ENCODE data around the gene RAB13. TPM values are rescaled to one million over a fixed set of nuclear protein-coding genes. Genes with fewer than 3 reads are reported as not detected.

RAB13 gene
- total RNA-seq, 1 donor from 2014 or later: 145 TPM

DNA sequence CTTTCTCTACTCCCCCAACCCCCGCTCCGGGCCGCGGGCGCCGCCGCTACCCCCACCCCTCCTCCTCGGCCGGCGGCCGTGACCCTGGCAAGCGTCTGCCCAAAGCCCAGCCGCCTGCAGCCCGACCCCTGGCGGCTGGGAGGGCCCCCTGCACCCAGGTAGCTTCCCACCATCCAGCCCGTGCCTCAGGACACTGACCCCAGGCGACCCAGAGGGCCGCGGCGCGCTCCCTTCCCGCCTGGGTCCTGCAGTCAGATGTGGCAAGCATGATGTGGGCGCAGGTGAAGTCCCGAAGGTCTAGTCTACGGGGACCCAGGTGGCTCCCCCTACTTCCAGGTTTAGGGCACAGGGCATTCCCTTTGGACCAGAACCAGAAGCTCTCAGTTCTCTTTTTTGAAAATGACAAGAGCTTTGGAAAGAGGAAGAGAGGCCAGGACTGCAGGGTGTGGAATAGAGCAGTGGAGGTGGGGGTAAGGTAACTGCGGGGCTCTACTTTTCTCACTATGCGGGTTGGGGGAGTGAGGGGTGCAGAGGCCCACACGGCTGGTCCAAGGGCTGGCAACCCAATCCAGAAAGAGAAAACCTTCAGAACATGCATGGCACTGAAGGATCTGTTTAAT, 39.4 kb downstream of the RAB13 start, which contains the start of gene DENND4B:
Gene DENND4B, minus strand, starts transcription at position 97 of the 620 bp plus-strand sequence. CDS start 2,344 bp downstream, outside the sequence.
- Histone ChIP-seq H2AFZ (ENCODE audit: low read depth, low read length) (peak within 1 kb of the TSS; percentile 67), H3K79me2 (ENCODE audit: insufficient read depth, low read length) (peaks cover 26% of the 10 kb centered on the region), H3K27ac (ENCODE audit: low read depth, low read length) (peak within 1 kb of the TSS; percentile 47), H3K4me3 (ENCODE audit: insufficient read depth, low read depth, low read length) (peak within 1 kb of the TSS; percentile 78), H4K20me1 (ENCODE audit: insufficient read depth, low read length) (peaks cover 11% of the 10 kb centered on the region), H3K27me3 (ENCODE audit: insufficient read depth, low read length) (no peaks in the 10 kb centered on the region), H3K9me3 (ENCODE audit: insufficient read depth, low read depth, low read length) (no peaks in the 10 kb centered on the region), H3K36me3 (ENCODE audit: insufficient read depth, low read length) (peaks cover 11% of the 10 kb centered on the region), H3K9ac (ENCODE audit: low read length) (peak within 1 kb of the TSS; percentile 85), H3K4me1 (ENCODE audit: insufficient read depth, low read length) (peaks cover 9% of the 10 kb centered on the region), H3K4me2 (ENCODE audit: low read length) (peak within 1 kb of the TSS; percentile 96)
- peaks cover 6% of the 10 kb centered on the region for H3K4me1 Mint-ChIP-seq (ENCODE audit: low read depth, unreplicated experiment)
- DNase-seq (ENCODE audit: low read depth) (peak; percentile 36), FAIRE-seq (no peak)
- H3K27ac Mint-ChIP-seq (ENCODE audit: unreplicated experiment): peak within 1 kb of the TSS; percentile 82
- TF ChIP-seq EZH2 (IDR thresholded peaks at IDR 0.05; ENCODE audit: insufficient read depth, low read length): no peak
- TF ChIP-seq, protein P1, sequence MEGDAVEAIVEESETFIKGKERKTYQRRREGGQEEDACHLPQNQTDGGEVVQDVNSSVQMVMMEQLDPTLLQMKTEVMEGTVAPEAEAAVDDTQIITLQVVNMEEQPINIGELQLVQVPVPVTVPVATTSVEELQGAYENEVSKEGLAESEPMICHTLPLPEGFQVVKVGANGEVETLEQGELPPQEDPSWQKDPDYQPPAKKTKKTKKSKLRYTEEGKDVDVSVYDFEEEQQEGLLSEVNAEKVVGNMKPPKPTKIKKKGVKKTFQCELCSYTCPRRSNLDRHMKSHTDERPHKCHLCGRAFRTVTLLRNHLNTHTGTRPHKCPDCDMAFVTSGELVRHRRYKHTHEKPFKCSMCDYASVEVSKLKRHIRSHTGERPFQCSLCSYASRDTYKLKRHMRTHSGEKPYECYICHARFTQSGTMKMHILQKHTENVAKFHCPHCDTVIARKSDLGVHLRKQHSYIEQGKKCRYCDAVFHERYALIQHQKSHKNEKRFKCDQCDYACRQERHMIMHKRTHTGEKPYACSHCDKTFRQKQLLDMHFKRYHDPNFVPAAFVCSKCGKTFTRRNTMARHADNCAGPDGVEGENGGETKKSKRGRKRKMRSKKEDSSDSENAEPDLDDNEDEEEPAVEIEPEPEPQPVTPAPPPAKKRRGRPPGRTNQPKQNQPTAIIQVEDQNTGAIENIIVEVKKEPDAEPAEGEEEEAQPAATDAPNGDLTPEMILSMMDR (IDR thresholded peaks at IDR 0.05; ENCODE audit: insufficient read depth, low read depth, low read length): peak; percentile 49
- peak within 1 kb of the TSS; percentile 90 for H3K4me3 Mint-ChIP-seq (ENCODE audit: unreplicated experiment)
- peaks cover 13% of the 10 kb centered on the region for H3K36me3 Mint-ChIP-seq (ENCODE audit: low read depth, unreplicated experiment)
- H3K9me3 Mint-ChIP-seq (ENCODE audit: unreplicated experiment): no peaks in the 10 kb centered on the region
- no peaks in the 10 kb centered on the region for H3K27me3 Mint-ChIP-seq (ENCODE audit: low read depth, unreplicated experiment)

- peak overlapping the region; percentile 47 for H3K27ac ChIP-seq (ENCODE audit: low read depth, low read length)
- Mint-ChIP-seq H3K36me3 (ENCODE audit: low read depth, unreplicated experiment) (peaks cover 14% of the 10 kb centered on the region), H3K4me1 (ENCODE audit: low read depth, unreplicated experiment) (peaks cover 6% of the 10 kb centered on the region), H3K27me3 (ENCODE audit: low read depth, unreplicated experiment) (no peaks in the 10 kb centered on the region), H3K4me3 (ENCODE audit: unreplicated experiment) (peak overlapping the region; percentile 90), H3K27ac (ENCODE audit: unreplicated experiment) (peak overlapping the region; percentile 26), H3K9me3 (ENCODE audit: unreplicated experiment) (no peaks in the 10 kb centered on the region)
- peaks cover 8% of the 10 kb centered on the region for H4K20me1 ChIP-seq (ENCODE audit: insufficient read depth, low read length)
- peaks cover 9% of the 10 kb centered on the region for H3K4me1 ChIP-seq (ENCODE audit: insufficient read depth, low read length)
- H3K36me3 ChIP-seq (ENCODE audit: insufficient read depth, low read length): peaks cover 11% of the 10 kb centered on the region
- H3K4me3 ChIP-seq (ENCODE audit: insufficient read depth, low read depth, low read length): peak overlapping the region; percentile 78
- FAIRE-seq (no peak), DNase-seq (ENCODE audit: low read depth) (peak; percentile 33)
- peak overlapping the region; percentile 67 for H2AFZ ChIP-seq (ENCODE audit: low read depth, low read length)
- peak overlapping the region; percentile 96 for H3K4me2 ChIP-seq (ENCODE audit: low read length)
- no peaks in the 10 kb centered on the region for H3K27me3 ChIP-seq (ENCODE audit: insufficient read depth, low read length)
- no peak for TF ChIP-seq EZH2 (IDR thresholded peaks at IDR 0.05; ENCODE audit: insufficient read depth, low read length)
- TF ChIP-seq, protein P1 (IDR thresholded peaks at IDR 0.05; ENCODE audit: insufficient read depth, low read depth, low read length): no peak
- peaks cover 26% of the 10 kb centered on the region for H3K79me2 ChIP-seq (ENCODE audit: insufficient read depth, low read length)
- H3K9me3 ChIP-seq (ENCODE audit: insufficient read depth, low read depth, low read length): no peaks in the 10 kb centered on the region
- H3K9ac ChIP-seq (ENCODE audit: low read length): peak overlapping the region; percentile 85
Measured at GRCh38 chr1:153945795-153946621, 40.1 kb downstream of the RAB13 start.
